HTERT RPE-1 (cell line): ENCODE results near the gene CNTN4.

ENCODE experiments used
- in situ Hi-C: fragments of 300-500 bp; cut with MboI; formaldehyde crosslinking; loops from 4 replicates; pipeline ENCODE4 v1.14.3; 2020; ENCODE audit warnings: low sequenced_read_pairs

Gene CNTN4

DNA sequence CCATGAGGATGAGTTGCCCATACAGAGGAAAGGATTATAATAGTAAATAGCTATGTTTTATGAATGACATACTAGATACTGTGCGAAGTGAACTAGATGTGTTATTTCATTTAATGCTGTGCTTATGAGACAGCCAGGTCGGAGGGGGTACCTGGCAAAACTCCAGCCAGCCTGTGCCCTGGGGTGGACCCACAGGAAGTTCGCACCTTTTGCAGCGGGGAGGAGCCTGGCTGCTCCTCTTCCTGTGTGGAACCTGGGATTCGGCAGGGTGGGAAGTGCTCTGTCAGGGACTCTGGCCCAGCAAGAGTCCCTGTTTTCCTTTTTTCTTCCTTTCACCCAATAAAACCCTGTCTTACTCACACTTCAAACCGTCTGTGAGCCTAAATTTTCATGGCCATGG lies 559.3 kb downstream of the CNTN4 start:
- in situ Hi-C loops, result no loop called here

DNA sequence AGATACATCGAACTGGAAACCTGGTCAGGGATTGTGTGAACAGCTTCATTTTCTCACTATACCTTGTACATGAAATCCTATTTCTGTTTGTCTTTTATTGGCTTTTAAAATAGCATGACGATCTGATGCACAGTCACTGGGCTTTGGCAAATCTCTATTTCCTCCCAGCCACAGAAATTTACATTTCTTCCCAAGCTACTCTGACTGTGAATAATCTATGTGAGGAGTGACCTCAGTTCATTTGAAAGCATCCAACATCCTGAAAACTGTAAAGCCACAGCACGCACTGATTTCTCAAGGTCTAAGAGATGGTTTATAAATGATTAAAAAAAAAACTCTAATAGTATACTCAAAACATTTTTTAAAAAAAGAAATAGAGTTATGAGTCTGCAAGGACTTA lies 561.2 kb downstream of the CNTN4 start:
- in situ Hi-C loops, result no loop called here

DNA sequence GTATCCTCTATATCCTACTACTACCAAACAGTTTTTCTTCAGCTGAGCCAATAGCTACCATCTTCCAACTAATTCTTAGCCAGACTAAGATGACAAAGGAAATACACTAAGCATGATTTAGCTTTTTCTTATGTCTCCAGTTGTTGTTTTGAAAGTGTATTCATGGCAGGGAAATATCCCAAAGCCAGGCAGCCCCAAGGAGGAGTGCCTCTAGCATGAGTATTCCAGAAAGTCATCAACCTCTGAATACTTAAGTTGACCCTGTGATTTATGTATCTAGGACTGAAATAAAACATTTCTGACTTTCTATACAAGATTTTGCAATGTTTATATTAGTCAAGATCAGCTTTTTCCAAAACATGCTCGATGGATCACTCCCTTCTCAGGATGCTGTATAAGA lies 562.4 kb downstream of the CNTN4 start:
- in situ Hi-C loops, result no loop called here

DNA sequence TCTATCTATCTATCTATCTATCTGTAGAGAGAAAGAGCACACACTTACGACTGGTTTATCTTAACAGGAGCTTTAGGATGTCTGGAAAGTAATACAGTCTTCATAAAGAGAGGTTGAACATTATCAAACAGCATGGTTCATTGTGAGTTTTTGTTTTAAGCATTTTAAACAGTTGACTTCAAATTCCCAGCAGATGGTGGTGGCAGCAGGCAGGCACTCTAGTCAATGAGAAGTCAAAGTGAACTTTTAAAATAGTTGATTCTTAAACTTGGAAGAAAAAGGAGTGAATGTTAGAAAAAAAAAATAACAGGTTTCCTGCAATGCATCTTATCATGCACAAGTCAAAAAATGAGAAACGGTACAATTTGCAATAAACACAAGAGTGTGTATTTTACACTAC lies 578.8 kb downstream of the CNTN4 start:
- in situ Hi-C loops, result no loop called here

DNA sequence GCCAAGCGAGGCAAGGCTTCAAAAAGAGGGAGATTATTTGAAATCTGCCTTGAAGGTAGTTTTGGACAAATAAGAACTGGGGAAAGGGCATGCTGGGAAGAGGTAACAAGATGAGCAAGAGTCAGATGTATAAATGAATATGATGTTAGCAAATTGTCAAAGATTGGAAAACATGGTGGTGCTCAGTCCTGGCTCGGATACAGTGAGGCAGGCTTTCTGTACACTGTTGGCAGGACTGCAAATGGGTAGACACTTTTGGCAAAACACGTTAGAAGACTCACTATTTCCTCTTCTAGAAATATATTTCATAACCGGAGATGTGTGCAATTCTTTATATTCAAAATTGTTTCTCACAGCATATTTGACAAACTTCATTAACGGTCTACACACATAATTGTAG lies 581.6 kb downstream of the CNTN4 start:
- in situ Hi-C loops, result no loop called here

DNA sequence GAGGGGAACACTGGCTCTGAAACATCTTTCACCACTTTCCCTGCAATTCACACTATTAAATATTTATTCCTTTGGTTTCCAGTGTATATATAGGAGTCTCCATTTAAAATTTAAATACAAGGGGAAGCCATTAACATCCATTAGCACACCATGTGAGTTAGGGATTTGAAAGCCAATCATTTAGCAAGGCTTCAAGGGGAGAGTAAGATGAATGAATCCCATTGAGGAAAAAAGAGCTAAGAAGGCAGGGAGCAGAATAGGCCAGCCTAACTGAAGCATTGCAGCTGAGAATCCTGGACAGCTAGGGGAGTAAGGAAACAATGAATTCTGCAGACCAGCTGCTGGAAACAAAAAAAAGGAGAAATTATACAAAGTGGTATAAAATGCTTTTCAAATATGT lies 585.4 kb downstream of the CNTN4 start:
- in situ Hi-C loops, result no loop called here

DNA sequence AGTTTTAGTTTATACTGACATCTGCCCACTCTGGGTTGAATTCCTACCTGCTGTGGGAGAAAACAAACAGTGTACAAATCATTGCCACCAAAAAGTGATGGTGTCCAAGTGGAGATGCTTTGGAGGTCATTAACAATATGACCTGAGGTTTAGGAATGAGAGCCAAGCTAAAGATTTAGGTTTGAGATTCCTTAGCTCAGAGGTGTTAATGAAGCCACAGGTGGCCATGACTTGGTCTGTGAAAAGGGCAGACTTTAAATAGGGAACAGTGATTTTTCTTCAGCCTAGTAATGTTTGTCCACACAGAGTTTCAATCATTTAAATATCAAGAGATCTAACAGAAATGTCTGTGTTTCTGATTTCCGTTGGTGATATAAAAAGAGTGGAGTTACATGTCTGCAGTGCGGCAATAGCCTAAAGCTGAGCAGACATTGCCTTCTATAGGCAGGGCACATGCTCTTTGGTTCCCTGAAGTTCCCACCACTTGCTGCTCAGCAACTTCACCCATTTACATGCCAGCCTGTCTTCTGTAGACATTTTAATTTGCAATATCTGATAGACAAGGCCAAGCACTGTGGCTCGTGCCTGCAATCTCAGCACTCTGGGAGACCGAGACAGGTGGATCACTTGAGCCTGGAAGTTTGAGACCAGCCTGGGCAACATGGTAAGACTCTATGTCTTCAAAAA lies 588.3 kb downstream of the CNTN4 start:
- in situ Hi-C loops, result no loop called here

DNA sequence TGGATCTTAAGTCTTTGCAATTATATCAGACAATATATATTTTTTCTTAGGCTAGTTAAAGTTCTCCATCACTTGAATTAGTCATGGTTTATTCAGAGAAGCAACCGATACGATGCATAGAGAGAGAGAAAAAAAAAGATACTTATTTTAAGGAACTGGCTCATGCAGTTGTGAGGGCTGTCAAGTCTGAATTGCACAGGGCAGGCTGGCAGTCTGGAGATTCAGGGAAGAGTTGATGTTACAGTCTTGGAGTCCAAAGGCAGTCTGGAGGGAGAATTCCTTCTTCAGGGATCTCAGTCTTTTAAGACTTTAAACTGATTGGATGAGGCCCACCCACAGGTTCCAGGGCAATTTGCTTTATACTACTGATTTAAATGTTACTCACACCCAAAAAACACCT lies 598.9 kb downstream of the CNTN4 start:
- in situ Hi-C loops, result no loop called here

DNA sequence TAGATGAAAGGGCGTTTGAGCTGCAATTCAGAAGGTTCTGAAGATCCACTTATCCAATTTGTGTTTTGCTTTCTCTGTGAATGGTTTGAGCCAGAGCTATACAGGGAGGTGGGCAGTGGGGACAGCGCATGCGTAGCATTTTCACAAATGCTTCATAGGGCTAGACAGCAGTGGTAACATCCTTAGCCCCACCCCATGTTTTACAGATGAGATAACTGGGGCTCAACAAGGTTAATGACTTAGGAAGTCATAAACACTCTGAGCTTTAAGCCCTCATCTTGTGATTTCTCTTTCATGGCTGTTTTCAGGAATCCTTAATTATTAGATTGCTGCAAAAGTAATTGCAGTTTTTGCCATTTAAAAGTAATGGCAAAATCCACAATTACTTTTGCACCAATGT lies 602.8 kb downstream of the CNTN4 start:
- in situ Hi-C loops, result no loop called here

DNA sequence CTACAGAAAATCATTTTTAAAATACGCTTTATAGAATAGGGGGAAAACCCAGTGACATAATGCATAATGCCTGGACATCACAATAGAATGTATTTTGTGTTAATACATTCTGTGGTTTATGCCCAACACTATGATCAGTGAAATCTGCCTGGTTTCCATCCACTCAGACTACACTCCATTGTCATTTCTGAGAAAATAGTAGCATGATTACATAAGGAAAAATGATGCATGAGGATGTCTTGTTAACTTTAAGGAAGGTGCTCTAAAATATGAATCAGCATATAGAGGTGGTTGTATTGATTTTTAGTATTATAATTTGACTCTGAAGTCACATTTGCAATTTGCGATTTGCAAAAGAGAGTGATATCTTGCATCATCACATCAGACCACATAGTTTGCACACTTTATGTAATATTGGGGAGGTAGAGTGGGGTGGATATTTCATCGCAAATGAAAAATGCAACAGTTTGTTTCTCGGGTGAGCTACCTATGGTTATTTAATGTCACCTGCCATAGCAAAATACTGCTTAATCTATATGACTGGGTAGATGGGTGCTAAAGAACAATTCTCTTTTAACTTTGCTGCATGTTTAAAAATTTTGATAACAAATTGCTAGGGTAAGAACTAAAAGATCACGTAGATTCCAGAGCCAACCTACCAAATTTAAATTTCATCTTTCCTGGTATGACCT lies 607.6 kb downstream of the CNTN4 start:
- in situ Hi-C loops, result no loop called here

DNA sequence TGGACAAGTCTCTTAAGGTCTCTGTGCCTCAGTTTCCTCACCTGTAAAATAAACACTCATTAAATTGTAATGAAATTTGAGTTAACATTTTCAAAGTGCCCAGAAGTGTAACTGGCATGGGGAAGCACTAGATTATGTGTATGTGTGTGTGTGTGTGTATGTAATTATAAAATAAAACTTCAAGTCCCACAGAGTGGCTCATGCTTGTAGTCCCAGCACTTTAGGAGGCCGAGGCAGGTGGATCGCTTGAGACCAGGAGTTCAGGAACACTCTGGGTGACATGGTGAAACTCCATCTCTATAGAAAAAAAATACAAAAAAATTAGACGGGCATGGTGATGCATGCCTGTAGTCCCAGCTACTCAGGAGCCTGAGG lies 608.2 kb downstream of the CNTN4 start:
- in situ Hi-C loops, result no loop called here

DNA sequence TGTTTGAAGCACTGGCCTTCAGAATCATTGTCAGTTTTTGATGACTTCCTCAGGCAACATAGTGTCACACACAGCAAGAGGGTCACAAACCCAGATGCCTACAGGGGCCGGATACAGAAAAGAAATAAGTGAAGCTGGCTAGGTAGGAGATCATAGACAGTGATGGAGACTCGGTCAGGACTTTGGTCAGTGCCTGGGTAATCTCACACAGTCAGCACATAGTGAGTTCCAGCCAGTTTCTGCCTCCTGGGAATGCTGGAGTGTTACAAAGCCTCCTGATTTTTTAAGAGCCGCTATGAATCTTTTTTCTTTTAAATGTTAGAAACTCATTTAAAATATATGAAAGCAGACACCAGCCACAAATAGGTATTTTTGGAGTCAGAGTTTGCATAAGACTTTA lies 612.4 kb downstream of the CNTN4 start:
- in situ Hi-C loops, result no loop called here

DNA sequence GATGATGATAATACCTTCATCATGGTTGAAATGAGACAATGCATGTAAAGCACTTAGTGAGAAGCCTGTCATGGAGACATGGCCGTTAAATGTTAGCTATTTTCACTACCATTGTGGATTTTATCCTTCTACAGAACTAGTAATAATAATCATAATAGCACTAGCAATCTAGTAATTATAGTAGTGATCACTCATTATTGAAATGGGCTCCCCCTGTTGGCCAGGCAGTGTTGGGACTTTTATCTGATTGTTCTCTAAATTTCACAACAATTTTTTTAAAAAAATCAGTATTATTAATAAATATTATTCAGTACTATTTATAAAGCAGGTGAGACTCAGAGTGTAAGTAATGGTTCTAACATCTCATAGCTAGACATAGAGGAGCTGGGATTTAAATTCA lies 615.3 kb downstream of the CNTN4 start:
- in situ Hi-C loops, result no loop called here

DNA sequence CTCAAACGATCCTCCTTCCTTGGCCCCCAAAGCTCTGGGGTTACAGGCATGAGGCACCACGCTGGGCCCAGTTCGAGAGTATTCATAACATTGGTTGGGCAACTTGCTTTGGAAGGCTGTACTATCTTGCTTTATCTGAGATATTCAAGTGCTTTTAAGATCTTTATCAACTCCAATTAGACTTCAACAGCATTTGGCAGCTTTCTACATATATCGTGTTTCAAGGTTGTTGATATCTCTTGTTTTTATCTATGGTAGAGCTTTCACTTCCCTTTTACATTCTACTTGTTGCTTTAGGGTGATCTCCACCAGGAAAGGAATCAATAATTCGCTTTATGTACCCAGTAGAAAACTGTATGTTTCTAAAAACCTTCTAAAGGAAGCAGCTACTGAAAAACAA lies 616.2 kb downstream of the CNTN4 start:
- in situ Hi-C loops, result no loop called here

DNA sequence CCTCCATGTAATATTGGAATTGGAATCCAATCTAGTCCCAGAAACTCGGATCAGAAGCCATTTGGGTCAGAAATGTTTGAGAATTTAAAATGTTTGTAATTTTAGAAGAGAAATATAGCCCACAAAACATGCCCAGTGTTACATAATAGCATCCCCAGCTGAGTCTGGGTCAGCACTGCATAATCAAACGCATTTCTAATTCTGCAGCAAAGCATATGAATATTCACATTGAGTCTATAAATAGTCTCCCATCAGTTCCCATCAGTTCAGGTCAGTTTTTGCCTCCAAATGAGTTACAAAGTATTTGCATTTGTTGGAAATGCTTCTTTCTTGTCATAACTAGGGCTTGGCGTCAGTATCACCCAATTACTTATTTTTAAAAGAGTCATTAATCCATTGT lies 628.4 kb downstream of the CNTN4 start:
- in situ Hi-C loops, result no loop called here

DNA sequence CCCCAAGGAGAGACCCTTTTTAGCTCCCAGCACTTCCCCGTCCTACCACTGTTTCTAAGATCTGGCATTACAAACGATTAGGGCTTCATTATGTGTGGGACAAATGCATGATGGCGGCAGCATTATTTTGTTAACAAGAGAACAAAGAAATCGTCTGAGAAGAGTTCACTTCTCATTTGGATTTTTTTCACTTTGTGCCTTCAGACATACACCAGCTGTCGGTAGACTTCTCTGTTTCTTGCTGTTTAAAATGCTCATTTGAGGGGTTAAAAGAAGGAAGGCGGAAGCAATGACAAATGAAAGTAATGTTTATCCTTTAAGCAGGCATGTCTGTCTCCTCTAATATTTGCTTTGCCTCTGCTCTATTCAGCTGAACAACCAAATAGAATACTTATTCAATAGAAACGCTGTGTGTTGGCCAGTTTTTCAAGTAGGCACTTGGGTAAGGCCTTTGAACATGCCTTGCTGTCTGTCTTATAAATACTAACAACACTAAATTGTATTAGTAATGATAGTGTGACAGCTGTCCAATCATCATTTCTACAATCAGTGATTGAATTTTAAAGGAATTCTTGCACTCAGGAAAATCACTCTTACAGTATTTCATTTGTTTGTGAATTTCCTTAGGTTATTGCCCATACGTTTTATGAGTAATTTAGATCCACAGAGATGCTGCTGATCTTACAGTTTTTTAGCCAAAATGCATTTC lies 629.1 kb downstream of the CNTN4 start:
- in situ Hi-C loops, result no loop called here

DNA sequence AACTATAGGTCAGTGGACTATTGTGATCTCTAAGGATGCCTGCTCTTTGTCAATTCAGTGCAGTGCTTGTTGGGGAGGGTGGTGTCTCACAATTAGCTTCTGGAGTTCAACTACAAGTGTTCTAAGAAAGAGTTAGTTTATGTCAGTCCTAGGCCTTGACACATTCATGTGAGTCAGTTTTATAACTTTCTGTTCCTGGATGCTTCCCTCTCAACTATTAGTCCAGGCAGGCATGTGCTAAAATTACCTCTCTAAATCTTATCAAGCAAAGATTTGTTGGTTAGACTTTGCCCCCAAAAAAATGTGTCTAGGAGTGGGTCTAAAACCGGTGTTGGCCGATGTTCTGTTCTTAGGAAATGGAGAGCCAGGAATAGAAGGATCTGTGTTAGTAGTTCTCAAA lies 633.2 kb downstream of the CNTN4 start:
- in situ Hi-C loops, result no loop called here

DNA sequence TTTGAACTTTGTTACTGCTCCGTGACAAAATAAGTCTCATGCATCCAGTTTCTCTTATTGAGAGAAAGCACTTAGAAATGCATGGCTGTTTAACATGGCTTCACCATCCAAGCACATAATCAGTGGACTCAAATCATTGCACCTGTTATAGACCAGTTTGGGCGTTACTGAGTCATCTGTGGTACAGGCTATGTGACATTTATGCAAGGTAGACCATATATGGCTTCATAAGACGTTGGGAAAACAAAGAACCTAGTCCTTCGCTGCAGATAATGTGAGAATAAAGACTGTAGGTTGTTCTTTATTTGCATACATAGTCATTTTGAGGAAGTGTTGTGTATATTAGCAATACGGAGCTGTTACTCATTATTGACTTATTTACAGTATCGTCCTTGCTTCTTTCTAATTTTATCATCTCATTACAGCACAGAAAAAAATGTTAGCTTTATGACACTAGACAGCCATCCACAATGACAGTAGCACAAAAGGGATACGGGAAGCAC lies 636.8 kb downstream of the CNTN4 start:
- in situ Hi-C loops, result no loop called here

DNA sequence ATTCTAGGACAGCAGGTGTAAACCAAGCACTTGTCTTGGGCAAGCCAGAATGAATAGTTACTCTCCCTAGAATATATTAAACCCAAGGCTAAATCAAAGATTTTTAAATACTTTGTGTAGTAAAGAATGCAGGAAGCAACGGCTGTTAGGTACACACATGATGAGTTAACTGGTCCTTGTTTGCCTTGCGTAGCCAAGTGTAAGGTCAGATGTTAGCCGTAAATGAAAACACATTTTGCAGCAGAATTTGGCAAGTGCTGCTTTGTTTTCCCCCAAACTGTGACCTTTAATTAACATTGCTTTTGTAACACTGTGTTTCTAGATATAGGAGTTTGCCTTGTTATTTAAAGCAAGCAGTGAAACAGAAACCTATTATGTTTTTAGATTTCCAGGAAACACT lies 642.9 kb downstream of the CNTN4 start:
- in situ Hi-C loops, result no loop called here

DNA sequence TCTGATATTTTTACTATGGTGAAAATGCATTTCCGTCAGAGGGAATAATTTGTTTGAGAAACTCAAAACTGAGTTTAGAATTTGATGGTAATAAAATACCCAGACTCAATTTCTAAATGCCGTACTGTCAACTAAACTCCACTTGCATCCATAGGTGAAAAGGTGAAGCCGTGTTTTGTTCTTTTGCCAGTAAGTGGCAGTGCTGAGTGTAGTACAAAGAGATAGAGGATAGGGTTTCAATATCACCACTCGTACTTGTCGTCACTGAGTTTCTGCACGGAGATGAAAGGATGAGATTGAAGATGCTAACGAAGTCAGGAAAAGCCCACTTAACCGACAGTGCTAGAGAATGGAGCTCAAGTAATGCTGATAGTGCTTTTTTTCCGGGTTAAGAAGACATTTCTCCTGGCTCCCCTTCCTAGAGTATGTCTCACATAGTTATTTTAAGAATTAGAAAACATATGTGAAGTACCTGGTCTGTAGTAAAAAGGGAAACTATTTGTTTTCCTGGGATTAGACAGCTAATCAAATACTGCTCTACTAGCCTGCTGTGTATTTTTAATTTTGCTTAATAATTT lies 666.4 kb downstream of the CNTN4 start:
- in situ Hi-C loops, result no loop called here

DNA sequence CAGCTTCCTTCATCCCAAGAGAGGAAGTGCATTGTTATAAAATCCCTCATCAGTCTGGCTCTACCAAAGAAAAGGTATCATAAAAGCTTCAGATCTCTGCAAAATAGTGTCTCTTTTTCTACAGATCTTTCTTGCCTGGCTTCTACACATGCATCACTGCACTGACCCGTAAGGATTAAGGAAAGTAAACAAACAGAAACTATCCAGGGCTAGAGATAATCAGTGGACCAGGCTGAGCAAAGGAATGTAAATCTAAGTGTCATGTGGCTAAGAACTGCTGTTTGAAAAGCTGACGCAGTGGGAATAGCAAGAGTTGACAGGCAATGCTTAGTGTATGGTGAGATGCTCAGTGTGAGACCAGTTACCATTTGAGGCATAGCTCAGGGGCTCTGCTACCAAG lies 671.8 kb downstream of the CNTN4 start:
- in situ Hi-C loops, result no loop called here

DNA sequence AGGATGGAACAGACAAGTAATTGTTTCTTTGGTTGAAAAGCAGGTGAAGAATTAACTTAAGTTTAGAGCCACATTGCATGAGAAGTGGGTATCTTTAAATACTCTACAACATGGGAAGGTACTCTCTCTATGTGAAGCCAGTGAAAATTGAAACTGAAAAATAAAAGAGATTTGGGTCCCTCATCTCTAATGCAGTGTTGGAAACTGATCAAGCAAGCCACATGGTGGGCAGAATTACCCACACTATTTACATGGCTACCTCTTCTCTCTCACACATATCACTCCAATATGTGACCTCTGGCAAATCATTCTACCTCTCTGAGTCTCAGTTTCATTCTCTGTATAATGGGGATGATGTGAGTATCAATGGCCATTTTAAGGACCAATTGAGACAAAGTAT lies 672.5 kb downstream of the CNTN4 start:
- in situ Hi-C loops, result no loop called here
